Measurements from ENCODE around the gene YKT6.

The YKT6 gene

GRCh38 chr7:44224974-44225565 is 24.3 kb downstream of the YKT6 start:
- TF ChIP-seq BACH2 (CRISPR knock-in tag; IDR thresholded peaks at IDR 0.05; ENCODE audit: borderline replicate concordance) = no peak
- TF ChIP-seq CREB5 (CRISPR knock-in tag; IDR thresholded peaks at IDR 0.05; ENCODE audit: low read depth) = no peak
- TF ChIP-seq CSRNP3 (CRISPR knock-in tag; IDR thresholded peaks at IDR 0.05) = no peak
- TF ChIP-seq POU6F1 (CRISPR knock-in tag; IDR thresholded peaks at IDR 0.05; ENCODE audit: borderline replicate concordance, low read depth) = no peak
- no peak for TF ChIP-seq ZNF70 (CRISPR knock-in tag; IDR thresholded peaks at IDR 0.05)
- TF ChIP-seq CSDC2 (CRISPR knock-in tag; IDR thresholded peaks at IDR 0.05) = no peak
- no peak for TF ChIP-seq ZFP3 (CRISPR knock-in tag; IDR thresholded peaks at IDR 0.05)
- no peak for TF ChIP-seq ZFP30 (CRISPR knock-in tag; IDR thresholded peaks at IDR 0.05)
- no peak for TF ChIP-seq ZNF8 (CRISPR knock-in tag; IDR thresholded peaks at IDR 0.05)
- no peak for TF ChIP-seq PATZ1 (CRISPR knock-in tag; IDR thresholded peaks at IDR 0.05; ENCODE audit: borderline replicate concordance)
- TF ChIP-seq ARNTL (CRISPR knock-in tag; IDR thresholded peaks at IDR 0.05; ENCODE audit: borderline replicate concordance, low read depth) = no peak
- no peak for TF ChIP-seq RARB (CRISPR knock-in tag; IDR thresholded peaks at IDR 0.05)
- no peak for TF ChIP-seq TCF4 (CRISPR knock-in tag; IDR thresholded peaks at IDR 0.05; ENCODE audit: borderline replicate concordance)
- TF ChIP-seq TSHZ2 (CRISPR knock-in tag; IDR thresholded peaks at IDR 0.05) = no peak
- no peak for TF ChIP-seq GLIS3 (CRISPR knock-in tag; IDR thresholded peaks at IDR 0.05)
- no peak for TF ChIP-seq OSR1 (CRISPR knock-in tag; IDR thresholded peaks at IDR 0.05)
- no peak for TF ChIP-seq ZNF565 (CRISPR knock-in tag; conservative IDR thresholded peaks at IDR 0.05; ENCODE audit: low read depth)
- no peak for TF ChIP-seq PPARA (CRISPR knock-in tag; IDR thresholded peaks at IDR 0.05; ENCODE audit: borderline replicate concordance)
- ATAC-seq = no peak

- no peak; the same call in 2 of the 3 replicates for ATAC-seq
- TF ChIP-seq SNAI2 (CRISPR knock-in tag; IDR thresholded peaks at IDR 0.05) = no peak
- no peak for TF ChIP-seq RARB (CRISPR knock-in tag; IDR thresholded peaks at IDR 0.05)
- no peak for TF ChIP-seq PPARA (CRISPR knock-in tag; IDR thresholded peaks at IDR 0.05; ENCODE audit: borderline replicate concordance)
- no peak for TF ChIP-seq TOX (CRISPR knock-in tag; IDR thresholded peaks at IDR 0.05; ENCODE audit: borderline replicate concordance)
- TF ChIP-seq ZFP3 (CRISPR knock-in tag; IDR thresholded peaks at IDR 0.05) = no peak
- TF ChIP-seq ZC3H10 (CRISPR knock-in tag; IDR thresholded peaks at IDR 0.05) = no peak
- TF ChIP-seq PATZ1 (CRISPR knock-in tag; IDR thresholded peaks at IDR 0.05; ENCODE audit: borderline replicate concordance) = no peak
- no peak for TF ChIP-seq ZFP30 (CRISPR knock-in tag; IDR thresholded peaks at IDR 0.05)
- TF ChIP-seq CSDC2 (CRISPR knock-in tag; IDR thresholded peaks at IDR 0.05) = no peak
- no peak for TF ChIP-seq OSR1 (CRISPR knock-in tag; IDR thresholded peaks at IDR 0.05)
- TF ChIP-seq ISL1 (CRISPR knock-in tag; IDR thresholded peaks at IDR 0.05) = no peak
- no peak for TF ChIP-seq GLIS3 (CRISPR knock-in tag; IDR thresholded peaks at IDR 0.05)
- no peak for TF ChIP-seq BACH2 (CRISPR knock-in tag; IDR thresholded peaks at IDR 0.05; ENCODE audit: borderline replicate concordance)
- TF ChIP-seq CSRNP3 (CRISPR knock-in tag; IDR thresholded peaks at IDR 0.05) = no peak
- TF ChIP-seq ZNF8 (CRISPR knock-in tag; IDR thresholded peaks at IDR 0.05) = no peak
- no peak for TF ChIP-seq POU6F1 (CRISPR knock-in tag; IDR thresholded peaks at IDR 0.05; ENCODE audit: borderline replicate concordance, low read depth)
These were observed 25.0 kb downstream of the YKT6 start for GRCh38 chr7:44225566-44226395.

Measured in SK-N-SH treated with all-trans-retinoic acid at 6 μM for 48 hours (cell line).